ENCODE measurements around the gene MLPH. TPM values are rescaled to one million over a fixed set of nuclear protein-coding genes. Genes with fewer than 3 reads are reported as not detected.

Gene MLPH
- total RNA-seq, 2 experiments from 2014 or later, result not detected

GRCh38 chr2:237472909-237473877 lies 13.9 kb upstream of the MLPH start:
- ChIA-PET POLR2A (interaction anchor here (1.9 to 3.4 kb wide), 2 partner anchors 32 to 51 kb away, joined by 7 to 15 read pairs; no protein-coding TSS in a partner anchor), CTCF (interaction anchor here (0.8 to 3.9 kb wide), 4 partner anchors 38 to 351 kb away, joined by 3 to 208 read pairs (median 4); no protein-coding TSS in a partner anchor)
- no peak overlapping the region for H3K4me3 Mint-ChIP-seq
- H3K4me1 Mint-ChIP-seq (ENCODE audit: low read depth), result peaks cover 10% of the 10 kb centered on the region
- peaks cover 17% of the 10 kb centered on the region for H3K27me3 Mint-ChIP-seq
- no peak overlapping the region for H3K27ac Mint-ChIP-seq
- DNase-seq, result no peak
- H3K9me3 Mint-ChIP-seq, result no peaks in the 10 kb centered on the region
- intact Hi-C loops (cut with micrococcal nuclease), result no loop called here
- no peaks in the 10 kb centered on the region for H3K36me3 Mint-ChIP-seq

GRCh38 chr2:237473878-237474441 lies 13.1 kb upstream of the MLPH start:
- Mint-ChIP-seq H3K27ac (no peak overlapping the region), H3K36me3 (no peaks in the 10 kb centered on the region), H3K4me3 (peak overlapping the region; percentile 27), H3K9me3 (no peaks in the 10 kb centered on the region), H3K27me3 (peaks cover 18% of the 10 kb centered on the region), H3K4me1 (ENCODE audit: low read depth) (peaks cover 10% of the 10 kb centered on the region)
- intact Hi-C loops (cut with micrococcal nuclease), result loop anchor here (2.0 kb wide), 2 partner anchors 33 to 45 kb away; no protein-coding TSS in a partner anchor
- ChIA-PET POLR2A (interaction anchor here (1.9 to 3.4 kb wide), 2 partner anchors 33 to 52 kb away, joined by 7 to 15 read pairs; no protein-coding TSS in a partner anchor), CTCF (interaction anchor here (0.6 to 3.9 kb wide), 7 partner anchors 39 to 351 kb away, joined by 3 to 208 read pairs (median 4); no protein-coding TSS in a partner anchor)
- DNase-seq, result no peak

GRCh38 chr2:237474442-237474911 lies 12.6 kb upstream of the MLPH start:
- intact Hi-C loops (cut with micrococcal nuclease), result loop anchor here (2.0 kb wide), 2 partner anchors 34 to 46 kb away; no protein-coding TSS in a partner anchor
- Mint-ChIP-seq H3K27ac (peak overlapping the region; percentile 78), H3K4me1 (ENCODE audit: low read depth) (peaks cover 10% of the 10 kb centered on the region), H3K9me3 (no peaks in the 10 kb centered on the region), H3K4me3 (peak overlapping the region; percentile 68), H3K36me3 (no peaks in the 10 kb centered on the region), H3K27me3 (peaks cover 18% of the 10 kb centered on the region)
- POLR2A ChIA-PET, result interaction anchor here (1.9 to 3.4 kb wide), 2 partner anchors 33 to 53 kb away, joined by 7 to 15 read pairs; no protein-coding TSS in a partner anchor
- CTCF ChIA-PET, result interaction anchor here (0.6 to 3.9 kb wide), 6 partner anchors 38 to 352 kb away, joined by 3 to 208 read pairs (median 4); no protein-coding TSS in a partner anchor
- no peak for DNase-seq

- ChIA-PET POLR2A (interaction anchor here (0.6 to 3.4 kb wide), 6 partner anchors 34 to 527 kb away, joined by 4 to 15 read pairs (median 6); no protein-coding TSS in a partner anchor), CTCF (interaction anchor here (0.6 to 3.9 kb wide), 29 partner anchors 9 to 353 kb away, joined by 3 to 208 read pairs (median 5); no protein-coding TSS in a partner anchor)
- peak overlapping the region; percentile 78 for H3K27ac Mint-ChIP-seq
- H3K36me3 Mint-ChIP-seq, result no peaks in the 10 kb centered on the region
- H3K4me3 Mint-ChIP-seq, result peak overlapping the region; percentile 68
- H3K27me3 Mint-ChIP-seq, result peaks cover 18% of the 10 kb centered on the region
- DNase-seq, result peak; percentile 79
- H3K4me1 Mint-ChIP-seq (ENCODE audit: low read depth), result peaks cover 10% of the 10 kb centered on the region
- intact Hi-C loops (cut with micrococcal nuclease), result loop anchor here (1.0 to 2.0 kb wide), 4 partner anchors 34 to 321 kb away; no protein-coding TSS in a partner anchor
- no peaks in the 10 kb centered on the region for H3K9me3 Mint-ChIP-seq
These were observed 11.9 kb upstream of the MLPH start for GRCh38 chr2:237474931-237475703.

- POLR2A ChIA-PET, result interaction anchor here (0.6 to 3.4 kb wide), 6 partner anchors 35 to 526 kb away, joined by 4 to 15 read pairs (median 6); no protein-coding TSS in a partner anchor
These were observed 11.3 kb upstream of the MLPH start for GRCh38 chr2:237475704-237476141.

GRCh38 chr2:237478095-237478494 lies 9.0 kb upstream of the MLPH start:
- peaks cover 20% of the 10 kb centered on the region for H3K27me3 Mint-ChIP-seq

More at GRCh38 chr2:237475704-237476141, 11.3 kb upstream of the MLPH start:
- DNase-seq, result peak; percentile 73
- Mint-ChIP-seq H3K36me3 (no peaks in the 10 kb centered on the region), H3K4me1 (ENCODE audit: low read depth) (peaks cover 10% of the 10 kb centered on the region), H3K4me3 (peak overlapping the region; percentile 50), H3K27ac (no peak overlapping the region), H3K9me3 (no peaks in the 10 kb centered on the region), H3K27me3 (peaks cover 18% of the 10 kb centered on the region)
- intact Hi-C loops (cut with micrococcal nuclease), result loop anchor here (1.0 to 2.0 kb wide), 5 partner anchors 35 to 321 kb away; no protein-coding TSS in a partner anchor
- CTCF ChIA-PET, result interaction anchor here (0.7 to 3.9 kb wide), 26 partner anchors 10 to 354 kb away, joined by 3 to 208 read pairs (median 5); no protein-coding TSS in a partner anchor

GRCh38 chr2:237478979-237479378 lies 8.1 kb upstream of the MLPH start:
- POLR2A ChIA-PET, result no interaction called here
- Mint-ChIP-seq H3K27ac (no peak overlapping the region), H3K4me1 (ENCODE audit: low read depth) (peaks cover 10% of the 10 kb centered on the region), H3K36me3 (no peaks in the 10 kb centered on the region), H3K9me3 (no peaks in the 10 kb centered on the region), H3K4me3 (no peak overlapping the region), H3K27me3 (peaks cover 22% of the 10 kb centered on the region)
- intact Hi-C loops (cut with micrococcal nuclease), result no loop called here
- CTCF ChIA-PET, result interaction anchor here (2.6 kb wide), 1 partner anchor 57 kb away, joined by 9 read pairs; no protein-coding TSS in a partner anchor
- no peak for DNase-seq

More at GRCh38 chr2:237478095-237478494, 9.0 kb upstream of the MLPH start:
- ChIA-PET POLR2A (no interaction called here), CTCF (interaction anchor here (0.9 to 2.6 kb wide), 3 partner anchors 32 to 93 kb away, joined by 3 to 9 read pairs (median 5); no protein-coding TSS in a partner anchor)
- intact Hi-C loops (cut with micrococcal nuclease), result no loop called here
- no peaks in the 10 kb centered on the region for H3K36me3 Mint-ChIP-seq
- H3K4me3 Mint-ChIP-seq, result no peak overlapping the region
- no peak overlapping the region for H3K27ac Mint-ChIP-seq
- H3K9me3 Mint-ChIP-seq, result no peaks in the 10 kb centered on the region
- peaks cover 10% of the 10 kb centered on the region for H3K4me1 Mint-ChIP-seq (ENCODE audit: low read depth)
- no peak for DNase-seq

- peaks cover 27% of the 10 kb centered on the region for H3K27me3 Mint-ChIP-seq
- CTCF ChIA-PET, result interaction anchor here (2.6 kb wide), 1 partner anchor 58 kb away, joined by 9 read pairs; no protein-coding TSS in a partner anchor
- intact Hi-C loops (cut with micrococcal nuclease), result no loop called here
- no peaks in the 10 kb centered on the region for H3K36me3 Mint-ChIP-seq
- no peaks in the 10 kb centered on the region for H3K9me3 Mint-ChIP-seq
- no peak overlapping the region for H3K4me3 Mint-ChIP-seq
- H3K4me1 Mint-ChIP-seq (ENCODE audit: low read depth), result peaks cover 6% of the 10 kb centered on the region
- no peak for DNase-seq
- no peak overlapping the region for H3K27ac Mint-ChIP-seq
- POLR2A ChIA-PET, result no interaction called here
These were observed 7.3 kb upstream of the MLPH start for GRCh38 chr2:237479747-237480146.

- POLR2A ChIA-PET, result no interaction called here
- peaks cover 32% of the 10 kb centered on the region for H3K27me3 Mint-ChIP-seq
These were observed 6.5 kb upstream of the MLPH start for GRCh38 chr2:237480556-237480955.

GRCh38 chr2:237480988-237481525 lies 6.0 kb upstream of the MLPH start:
- intact Hi-C loops (cut with micrococcal nuclease), result no loop called here
- DNase-seq, result no peak
- peaks cover 34% of the 10 kb centered on the region for H3K27me3 Mint-ChIP-seq
- H3K27ac Mint-ChIP-seq, result no peak overlapping the region
- no peak overlapping the region for H3K4me3 Mint-ChIP-seq
- POLR2A ChIA-PET, result no interaction called here
- H3K36me3 Mint-ChIP-seq, result no peaks in the 10 kb centered on the region
- H3K4me1 Mint-ChIP-seq (ENCODE audit: low read depth), result peaks cover 2% of the 10 kb centered on the region
- no peaks in the 10 kb centered on the region for H3K9me3 Mint-ChIP-seq
- CTCF ChIA-PET, result interaction anchor here (0.8 to 2.4 kb wide), 3 partner anchors 59 to 91 kb away, joined by 3 to 12 read pairs (median 8); no protein-coding TSS in a partner anchor

More at GRCh38 chr2:237480556-237480955, 6.5 kb upstream of the MLPH start:
- Mint-ChIP-seq H3K4me3 (no peak overlapping the region), H3K27ac (no peak overlapping the region), H3K4me1 (ENCODE audit: low read depth) (peaks cover 5% of the 10 kb centered on the region), H3K36me3 (no peaks in the 10 kb centered on the region), H3K9me3 (no peaks in the 10 kb centered on the region)
- CTCF ChIA-PET, result interaction anchor here (0.8 kb wide), 1 partner anchor 59 kb away, joined by 3 read pairs; no protein-coding TSS in a partner anchor
- intact Hi-C loops (cut with micrococcal nuclease), result no loop called here
- no peak for DNase-seq

All from activated CD4-positive, alpha-beta memory T cell treated with anti-CD3 and anti-CD28 coated beads for 36 hours (primary cell).